Activated CD4-positive, alpha-beta T cell treated with anti-CD3 and anti-CD28 coated beads, Interleukin-2, amount 50 U/mL, for 24 hours (primary cell): ENCODE results near the gene TLN1.

Experiments used
- DNase-seq, 2 donors: peaks; one replicate each; pipeline ENCODE4 v3.0.0-alpha.2; 2020; ENCODE audit warnings: low read depth in 1 of 2, low spot score in 1 of 2

TLN1 gene

DNA sequence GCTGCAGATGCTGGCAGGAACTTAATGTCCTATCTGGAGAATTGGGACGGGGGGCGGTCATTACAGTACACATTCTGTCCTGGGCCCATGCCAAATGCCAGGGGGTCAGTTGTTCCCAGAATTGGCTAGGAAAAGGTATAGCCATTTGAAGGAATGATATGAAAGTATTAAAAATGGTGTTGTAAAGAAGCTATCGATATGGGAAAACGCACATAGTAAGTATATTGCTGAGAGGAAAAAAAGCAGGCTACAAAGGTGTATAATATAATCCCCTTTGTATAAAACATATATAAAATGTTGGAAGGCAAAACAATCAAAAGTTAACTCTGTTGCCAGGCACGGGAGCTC is 66.5 kb downstream of the TLN1 start:
- no peak for DNase-seq

GRCh38 chr9:35664531-35665470 is 67.2 kb downstream of the TLN1 start, which contains the start of gene ARHGEF39:
Gene ARHGEF39, minus strand, starts transcription at chr9:35665195. Its CDS starts 26 bp downstream, at chr9:35665169.
- DNase-seq, result peak in 1 of 2 donors; percentile 52

DNA sequence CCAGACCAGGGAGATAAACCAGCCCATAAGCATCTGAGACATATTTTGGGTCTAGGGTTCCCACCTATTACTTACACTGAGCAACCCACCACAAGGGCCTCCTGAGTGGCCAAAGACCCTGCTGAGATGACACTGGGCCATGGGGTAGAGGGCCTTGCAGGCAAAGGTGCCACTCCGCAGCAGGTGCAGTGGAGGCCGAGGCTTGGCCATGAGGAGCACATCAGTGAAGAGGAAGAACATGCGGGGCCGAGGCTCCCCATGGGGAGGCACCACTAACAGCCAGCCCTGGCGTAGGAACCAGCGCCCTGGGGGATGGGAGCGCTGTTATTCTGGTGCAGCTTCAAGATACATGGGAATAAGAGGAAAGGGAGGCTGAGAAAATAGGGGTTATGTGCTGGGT is 69.6 kb downstream of the TLN1 start:
- DNase-seq, result no peak

DNA sequence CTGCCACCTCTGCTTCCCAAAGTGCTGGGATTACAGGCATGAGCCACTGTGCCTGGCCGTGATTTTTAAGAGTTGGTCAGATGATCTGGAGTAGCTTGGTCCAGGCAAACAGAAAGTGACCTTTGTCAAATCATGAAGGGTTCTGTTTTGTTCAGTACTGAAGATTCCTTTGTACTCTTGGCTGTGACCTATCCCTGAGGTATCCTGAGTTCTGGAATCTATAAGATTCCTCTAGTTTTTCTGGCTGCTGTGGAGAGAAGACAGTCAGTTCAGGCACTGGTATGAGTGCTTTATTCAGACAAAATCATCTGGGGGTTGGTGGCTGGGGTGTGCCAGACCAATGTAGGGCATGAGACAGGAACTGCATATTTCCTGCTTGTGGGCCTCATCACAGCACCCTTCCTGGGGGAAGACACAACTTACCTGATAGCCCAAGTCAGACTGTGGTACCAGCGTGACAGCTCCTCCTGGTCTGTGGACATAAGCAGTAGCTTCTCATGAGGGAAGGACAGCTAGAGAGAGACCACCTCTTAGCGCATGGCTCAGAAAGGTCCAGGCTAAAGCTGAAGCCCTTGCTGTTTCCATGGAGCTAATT is 70.1 kb downstream of the TLN1 start:
- no peak for DNase-seq

GRCh38 chr9:35660966-35661415 is 71.0 kb downstream of the TLN1 start:
- no peak for DNase-seq

- DNase-seq, result no peak
Measured at GRCh38 chr9:35659340-35659739, 72.7 kb downstream of the TLN1 start.

DNA sequence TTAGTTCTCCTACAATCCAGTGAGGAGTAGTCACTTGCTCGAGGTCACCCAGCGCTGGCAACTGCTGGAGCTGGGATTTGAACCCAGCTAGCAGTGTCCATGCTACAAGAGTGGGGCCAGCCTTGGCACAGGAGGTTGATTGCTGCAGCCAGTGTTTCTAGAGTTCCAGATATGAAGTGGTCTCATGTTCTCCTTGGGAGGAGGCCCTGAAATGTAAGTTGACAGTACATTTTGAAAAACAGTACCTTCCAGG is 73.1 kb downstream of the TLN1 start:
- no peak for DNase-seq

GRCh38 chr9:35658137-35658967 is 73.6 kb downstream of the TLN1 start, which contains the start of gene CCDC107:
Gene CCDC107, plus strand, starts transcription at chr9:35658292. Its CDS starts 88 bp downstream, at chr9:35658380.
- peak; percentile 67 to 70 for DNase-seq

DNA sequence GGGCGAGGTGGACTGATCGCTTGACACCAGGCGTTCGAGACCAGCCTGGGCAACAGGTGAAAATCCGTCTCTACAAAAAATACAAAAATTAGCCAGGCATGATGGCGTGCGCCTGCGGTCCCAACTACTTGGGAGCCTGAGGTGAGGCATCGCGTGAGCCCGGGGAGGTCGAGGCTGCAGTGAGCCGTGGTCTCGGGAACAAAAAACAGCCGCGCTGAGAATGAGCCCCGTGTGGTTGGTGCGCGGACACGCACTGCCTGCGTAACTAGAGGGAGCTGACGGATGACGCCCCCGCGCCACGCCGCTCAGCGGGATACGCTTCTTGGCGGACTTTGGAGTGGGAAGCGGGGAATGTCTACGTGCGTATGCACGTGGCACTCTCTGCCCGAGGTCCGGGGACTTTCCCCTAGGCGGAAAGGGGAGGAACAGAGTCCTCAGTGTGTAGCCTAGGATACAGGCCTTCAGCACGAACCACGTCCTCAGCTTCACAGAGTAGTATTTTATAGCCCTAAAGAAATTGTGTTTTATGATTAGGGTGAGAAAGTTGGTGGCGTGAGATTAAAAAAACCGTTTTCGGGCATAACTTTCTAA is 74.4 kb downstream of the TLN1 start, which contains the start of gene RMRP:
RMRP (minus strand) TSS at position 474 of the 591 bp plus-strand sequence.
- peak; percentile 78 to 96 for DNase-seq

DNA sequence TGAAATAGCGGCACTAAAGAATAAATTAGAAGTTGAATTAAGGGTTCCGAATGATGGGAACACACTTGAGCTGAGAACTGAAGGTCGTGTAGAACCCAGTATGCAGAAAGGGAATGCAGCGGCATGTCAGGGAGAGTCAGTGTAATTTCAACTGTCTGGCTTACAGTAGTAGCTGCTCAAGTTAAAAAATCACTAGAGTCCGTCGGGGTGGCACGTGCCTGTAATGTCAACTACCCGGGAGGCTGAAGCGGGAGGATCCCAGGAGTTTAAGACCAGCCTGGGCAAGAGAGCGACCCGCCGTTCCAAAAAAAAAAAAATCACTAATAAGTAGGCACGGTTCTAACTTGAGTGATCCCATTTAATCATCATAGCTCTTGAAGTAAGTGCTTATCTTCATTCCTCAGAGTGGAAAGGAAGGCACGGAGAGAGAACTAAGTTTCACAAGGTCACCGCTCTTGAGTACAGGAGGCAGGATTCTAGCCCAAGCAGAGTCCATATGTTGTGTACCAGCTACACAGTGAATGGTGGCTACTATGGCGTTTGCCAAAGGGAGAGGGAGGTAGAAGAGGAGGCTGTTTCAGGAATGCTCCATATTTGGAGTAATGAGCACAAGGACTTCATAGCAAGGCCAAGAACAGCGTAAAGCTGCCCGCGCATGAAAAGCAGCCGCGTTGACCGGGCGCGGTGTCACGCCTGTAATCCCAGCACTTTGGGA is 75.0 kb downstream of the TLN1 start:
- DNase-seq, result no peak

DNA sequence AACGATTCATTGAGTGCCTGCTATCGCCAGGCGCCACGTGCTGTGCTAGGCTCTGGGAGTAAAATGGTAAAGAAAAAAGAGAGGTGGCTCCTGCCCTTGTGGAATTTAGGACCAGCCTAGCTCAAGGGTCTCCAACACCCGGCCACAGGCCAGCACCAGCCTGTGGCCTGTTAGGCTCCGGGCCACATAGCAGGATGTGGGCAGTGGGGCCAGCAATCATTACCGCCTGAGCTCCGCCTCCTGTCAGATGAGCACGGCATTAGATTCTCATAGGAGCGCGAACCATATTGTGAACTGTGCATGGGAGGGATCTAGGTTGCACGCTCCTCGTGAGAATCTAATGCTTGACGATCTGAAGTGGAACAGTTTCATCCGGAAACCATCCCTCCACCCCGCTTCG is 75.6 kb downstream of the TLN1 start:
- no peak for DNase-seq

GRCh38 chr9:35653611-35654010 is 78.4 kb downstream of the TLN1 start:
- no peak for DNase-seq

DNA sequence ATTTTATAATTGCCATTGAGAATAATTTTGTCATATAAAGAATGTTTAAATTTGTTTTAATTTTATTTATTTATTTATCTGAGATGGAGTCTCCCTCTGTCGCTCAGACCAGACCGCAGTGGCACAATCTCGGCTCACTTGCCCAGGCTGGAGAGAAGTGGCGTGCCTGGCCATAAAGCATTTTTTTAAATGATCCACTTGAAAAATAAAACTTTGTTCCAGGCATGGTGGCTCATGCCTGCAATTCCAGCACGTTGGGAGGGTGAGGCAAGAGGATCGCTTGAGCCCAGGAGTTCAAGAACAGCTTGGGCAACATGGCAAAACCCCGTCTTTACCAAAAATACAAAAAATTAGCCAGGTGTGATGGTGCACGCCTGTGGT is 79.2 kb downstream of the TLN1 start:
- no peak for DNase-seq

- DNase-seq, result no peak
Measured at GRCh38 chr9:35651956-35652828, 79.8 kb downstream of the TLN1 start.

- DNase-seq, result no peak
Measured at GRCh38 chr9:35650341-35651158, 81.4 kb downstream of the TLN1 start, which contains the start of gene SIT1. Gene SIT1, minus strand, starts transcription at chr9:35650931. Its CDS starts 78 bp downstream, at chr9:35650853.

GRCh38 chr9:35649431-35650340 is 82.3 kb downstream of the TLN1 start:
- DNase-seq, result no peak
